Sciatic nerve (tissue), 2 donors: ENCODE measurements around the gene WASHC2A. TPM values are rescaled to one million over a fixed set of nuclear protein-coding genes. Genes with fewer than 3 reads are reported as not detected.
"Not testable (repeated sequence)": the region's sequence is repeated elsewhere in the genome, so short reads cannot be mapped to it uniquely, and the experiment has no call there.

Experiments
- ATAC-seq: fragments of 200-7000 bp; cut with Tn5 transposase; one replicate; pipeline ENCODE4 v1.9.1; 2020; ENCODE audit warnings: mild to moderate bottlenecking, moderate library complexity
- DNase-seq: peaks from one replicate; pipeline ENCODE4 v3.0.0-alpha.2; 2020; ENCODE audit warnings: low spot score
- intact Hi-C: fragments of 100-400 bp; cut with DNase I; formaldehyde crosslinking; loops from one replicate; pipeline ENCODE4 v1.14.2; 2022
- total RNA-seq: library from RNA; stranded (reverse); fragmentation: NEBNext Ultra II Directional; extraction: Animal tissue kit (Norgen Biotek cat#: 25700); gene quantifications from one replicate; pipeline ENCODE4 v1.2.1, GENCODE V29; 2021
- donor health status: DM: no; HTN: no; CAD: no.
- donor health status: DM: no; HTN: no; CAD: no.

Gene WASHC2A, protein sequence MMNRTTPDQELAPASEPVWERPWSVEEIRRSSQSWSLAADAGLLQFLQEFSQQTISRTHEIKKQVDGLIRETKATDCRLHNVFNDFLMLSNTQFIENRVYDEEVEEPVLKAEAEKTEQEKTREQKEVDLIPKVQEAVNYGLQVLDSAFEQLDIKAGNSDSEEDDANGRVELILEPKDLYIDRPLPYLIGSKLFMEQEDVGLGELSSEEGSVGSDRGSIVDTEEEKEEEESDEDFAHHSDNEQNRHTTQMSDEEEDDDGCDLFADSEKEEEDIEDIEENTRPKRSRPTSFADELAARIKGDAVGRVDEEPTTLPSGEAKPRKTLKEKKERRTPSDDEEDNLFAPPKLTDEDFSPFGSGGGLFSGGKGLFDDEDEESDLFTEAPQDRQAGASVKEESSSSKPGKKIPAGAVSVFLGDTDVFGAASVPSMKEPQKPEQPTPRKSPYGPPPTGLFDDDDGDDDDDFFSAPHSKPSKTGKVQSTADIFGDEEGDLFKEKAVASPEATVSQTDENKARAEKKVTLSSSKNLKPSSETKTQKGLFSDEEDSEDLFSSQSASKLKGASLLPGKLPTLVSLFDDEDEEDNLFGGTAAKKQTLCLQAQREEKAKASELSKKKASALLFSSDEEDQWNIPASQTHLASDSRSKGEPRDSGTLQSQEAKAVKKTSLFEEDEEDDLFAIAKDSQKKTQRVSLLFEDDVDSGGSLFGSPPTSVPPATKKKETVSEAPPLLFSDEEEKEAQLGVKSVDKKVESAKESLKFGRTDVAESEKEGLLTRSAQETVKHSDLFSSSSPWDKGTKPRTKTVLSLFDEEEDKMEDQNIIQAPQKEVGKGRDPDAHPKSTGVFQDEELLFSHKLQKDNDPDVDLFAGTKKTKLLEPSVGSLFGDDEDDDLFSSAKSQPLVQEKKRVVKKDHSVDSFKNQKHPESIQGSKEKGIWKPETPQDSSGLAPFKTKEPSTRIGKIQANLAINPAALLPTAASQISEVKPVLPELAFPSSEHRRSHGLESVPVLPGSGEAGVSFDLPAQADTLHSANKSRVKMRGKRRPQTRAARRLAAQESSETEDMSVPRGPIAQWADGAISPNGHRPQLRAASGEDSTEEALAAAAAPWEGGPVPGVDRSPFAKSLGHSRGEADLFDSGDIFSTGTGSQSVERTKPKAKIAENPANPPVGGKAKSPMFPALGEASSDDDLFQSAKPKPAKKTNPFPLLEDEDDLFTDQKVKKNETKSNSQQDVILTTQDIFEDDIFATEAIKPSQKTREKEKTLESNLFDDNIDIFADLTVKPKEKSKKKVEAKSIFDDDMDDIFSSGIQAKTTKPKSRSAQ (N-terminal part only)
- total RNA-seq: 39.9 TPM

DNA sequence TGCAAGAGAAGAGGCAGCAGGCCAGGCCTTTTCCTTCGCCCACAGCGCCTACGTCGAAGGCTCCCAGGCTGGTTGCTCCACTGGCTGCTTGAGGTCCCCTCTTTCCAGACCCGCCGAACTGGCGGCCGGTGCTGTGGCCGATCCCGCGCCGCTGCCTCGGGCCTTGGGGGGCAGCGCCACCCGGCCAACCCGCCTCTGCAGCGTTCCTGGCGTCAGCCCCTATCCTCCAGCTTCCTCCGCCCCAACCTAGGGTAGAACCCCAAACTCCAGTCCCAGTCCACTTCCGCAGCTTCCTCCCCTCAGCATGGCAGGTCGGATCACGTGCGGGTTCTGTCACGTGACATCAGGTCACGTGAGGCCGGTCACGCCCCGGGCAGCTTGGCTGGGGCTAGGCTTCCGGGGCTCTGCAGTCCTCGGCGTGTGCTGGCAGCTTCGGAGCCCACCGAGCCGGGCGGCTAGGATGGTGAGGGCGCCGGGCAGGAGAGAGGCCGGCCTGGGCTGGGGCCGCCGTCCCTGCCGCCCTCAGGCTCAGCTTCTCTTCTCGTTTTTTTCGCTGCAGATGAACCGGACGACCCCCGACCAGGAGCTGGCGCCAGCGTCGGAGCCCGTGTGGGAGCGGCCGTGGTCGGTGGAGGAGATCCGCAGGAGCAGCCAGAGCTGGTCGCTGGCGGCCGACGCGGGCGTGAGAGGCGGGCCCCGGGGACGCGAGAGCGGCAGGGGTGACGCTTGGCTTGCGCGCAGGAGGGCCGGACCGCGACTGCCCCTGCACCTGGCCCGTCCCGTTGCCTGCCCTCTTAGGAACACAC lies at the start of gene WASHC2A:
TSS of gene WASHC2A (plus strand) at position 409 of the 806 bp plus-strand sequence. CDS start at position 461, 52 bp downstream.
- intact Hi-C loops: not testable (repeated sequence)
- ATAC-seq (peak; percentile 99), DNase-seq (peak; percentile 97)

DNA sequence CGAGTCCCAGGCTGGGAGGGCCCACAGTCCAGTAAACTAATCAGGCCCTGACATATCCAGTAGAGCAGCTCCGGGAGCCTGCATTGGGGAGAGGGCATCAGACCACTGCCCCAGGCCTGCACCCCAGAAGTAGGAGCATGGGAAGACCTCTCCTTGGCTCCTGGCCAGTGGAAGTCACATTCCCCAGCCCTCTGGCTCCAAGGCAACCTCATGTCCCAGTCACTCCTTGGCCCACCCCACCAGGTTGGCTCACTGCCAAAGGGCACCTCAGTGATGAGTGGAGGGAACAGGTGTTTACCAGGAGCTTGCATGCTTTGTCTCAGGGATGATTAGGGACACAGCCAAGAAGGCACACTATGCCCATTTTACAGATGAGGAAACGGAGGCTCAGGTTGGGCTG lies 48.5 kb upstream of the WASHC2A start:
- intact Hi-C loops, ATAC-seq, DNase-seq: not testable (repeated sequence)

DNA sequence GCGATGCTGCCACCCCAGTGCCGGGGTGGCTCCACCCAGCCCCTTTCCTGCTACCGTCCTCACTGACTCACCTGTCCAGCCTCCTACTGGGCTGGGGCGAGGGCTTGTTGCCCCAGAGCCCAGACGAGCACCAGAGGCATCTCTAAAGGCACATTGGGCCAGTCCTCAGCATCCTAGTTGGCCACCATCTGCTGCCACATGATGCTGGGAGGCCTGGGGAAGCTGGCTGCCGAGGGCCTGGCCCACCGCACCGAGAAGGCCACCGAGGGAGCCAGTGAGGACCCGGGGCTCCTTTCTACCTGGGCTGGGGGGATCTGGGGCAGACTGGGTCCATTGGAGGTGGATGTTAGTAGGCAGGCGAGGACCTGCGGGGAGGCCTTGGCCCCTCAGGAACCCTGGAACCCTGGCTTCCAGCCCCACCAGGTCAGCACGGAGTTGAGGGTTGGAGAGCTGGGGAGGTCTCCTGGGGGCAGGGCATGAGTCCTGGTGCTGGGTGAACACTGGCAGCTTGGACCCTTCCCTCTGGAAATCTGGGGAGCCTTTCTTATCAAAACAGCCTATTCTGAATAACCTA lies 47.2 kb upstream of the WASHC2A start:
- ATAC-seq, intact Hi-C loops, DNase-seq: not testable (repeated sequence)

DNA sequence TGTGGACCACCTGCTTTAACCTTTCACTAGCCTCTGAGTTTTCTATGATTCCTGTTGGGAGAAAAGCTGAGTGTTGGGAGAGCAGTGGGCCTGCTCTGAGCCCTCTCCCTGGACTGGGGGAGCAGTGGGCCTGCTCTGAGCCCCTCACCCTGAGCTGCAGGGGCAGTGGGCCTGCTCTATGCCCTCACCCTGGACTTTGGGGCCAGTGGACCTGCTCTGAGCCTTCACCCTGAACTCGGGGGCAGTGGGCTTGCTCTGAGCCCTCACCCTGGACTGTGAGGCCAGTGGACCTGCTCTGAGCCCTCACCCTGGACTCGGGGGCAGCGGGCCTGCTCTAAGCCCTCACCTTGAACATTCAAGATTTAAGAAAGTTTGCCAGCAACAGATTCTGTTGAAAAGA lies 46.1 kb upstream of the WASHC2A start:
- intact Hi-C loops: no loop called here
- DNase-seq: no peak

DNA sequence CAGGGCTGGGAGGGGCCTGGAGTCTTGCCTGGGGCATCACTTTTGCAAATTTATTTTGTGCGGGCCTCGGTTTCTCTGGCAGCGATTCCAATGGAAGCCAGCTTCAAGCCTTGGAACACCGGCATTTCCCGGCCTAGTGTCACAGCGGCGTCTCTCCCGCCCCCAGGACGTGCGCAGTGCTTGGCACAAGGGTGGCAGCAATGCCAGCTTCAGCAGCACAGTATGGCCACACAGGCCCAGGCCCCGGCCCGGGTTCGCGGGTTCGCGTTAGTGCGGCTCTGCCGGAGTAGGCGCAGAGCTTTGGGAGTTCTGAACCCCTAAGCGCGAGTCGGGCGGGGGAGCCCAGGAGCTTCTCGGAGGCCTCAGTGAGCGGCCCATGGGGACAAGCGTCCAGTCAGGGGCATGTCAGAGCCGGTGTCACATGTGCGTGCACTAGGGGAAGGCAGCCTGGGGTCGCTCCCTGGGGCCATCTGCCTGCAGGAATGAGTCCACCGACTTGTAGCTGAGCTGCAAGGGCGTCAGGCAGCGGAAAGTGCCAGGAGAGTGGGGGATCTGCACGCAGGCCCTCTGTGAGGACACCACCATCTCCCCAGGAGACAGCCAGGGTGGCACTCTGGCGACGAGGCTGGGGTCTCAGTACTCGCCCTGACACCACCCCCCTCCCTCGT lies 42.9 kb upstream of the WASHC2A start:
- ATAC-seq, DNase-seq, intact Hi-C loops: not testable (repeated sequence)

More for the DNA sequence above, 46.1 kb upstream of the WASHC2A start:
- ATAC-seq: no peak

DNA sequence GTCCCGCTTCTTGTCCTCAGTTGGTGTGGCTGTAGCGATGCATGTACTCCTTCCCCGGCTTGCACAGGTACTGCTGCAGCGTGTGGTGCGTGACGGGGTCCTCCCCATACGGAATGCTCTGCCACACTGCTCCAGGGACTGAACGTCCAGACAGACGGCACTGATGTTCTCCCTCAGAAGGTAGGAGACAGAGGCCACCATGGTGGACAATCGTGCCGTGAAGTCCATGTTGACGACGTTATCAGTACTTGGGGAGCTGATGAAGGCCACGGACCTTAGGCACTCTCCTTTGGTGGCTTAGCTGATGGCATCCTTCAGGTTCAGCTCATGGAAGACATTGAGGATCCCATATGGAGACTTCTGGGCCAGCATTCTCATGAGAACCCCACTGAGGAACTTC lies 42.1 kb upstream of the WASHC2A start:
- intact Hi-C loops: no loop called here
- DNase-seq (no peak), ATAC-seq (no peak)

DNA sequence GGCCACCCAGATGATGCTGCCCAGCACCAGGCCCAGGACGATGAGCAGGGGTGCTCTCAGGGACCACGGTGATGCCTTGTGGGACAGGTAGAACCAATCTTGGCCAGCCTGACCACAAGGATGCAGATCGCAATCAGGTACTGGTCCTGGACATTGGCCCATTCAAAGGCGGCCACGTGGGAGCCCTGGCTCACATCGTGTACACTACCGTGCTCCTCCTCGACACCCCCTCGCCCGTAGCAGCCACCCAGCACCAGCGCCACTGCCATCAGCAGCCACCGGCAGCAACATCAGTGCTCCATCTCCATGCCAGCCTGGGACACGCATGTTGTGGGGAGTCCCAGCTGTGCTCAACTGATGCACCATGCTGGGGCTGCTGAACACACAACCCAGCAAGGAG lies 40.6 kb upstream of the WASHC2A start:
- ATAC-seq (no peak), DNase-seq (no peak)
- intact Hi-C loops: no loop called here

DNA sequence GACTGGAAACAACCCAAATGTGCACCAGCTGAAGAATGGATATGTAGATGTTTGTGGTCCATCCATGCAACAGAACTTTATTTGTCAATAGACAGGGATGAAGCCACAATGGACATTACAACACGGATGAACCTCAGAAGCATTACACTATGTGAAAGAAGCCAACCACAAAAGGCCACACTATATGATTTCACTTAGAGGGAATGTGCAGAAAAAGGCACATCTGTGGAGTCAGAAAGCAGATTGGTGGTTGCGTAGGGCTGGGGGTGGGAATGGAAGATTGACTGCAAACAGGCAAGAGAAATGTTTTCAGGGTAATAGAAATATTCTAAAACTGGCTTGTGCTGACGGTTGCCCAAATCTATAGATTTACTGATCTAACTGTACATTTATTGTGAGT lies 34.3 kb upstream of the WASHC2A start:
- intact Hi-C loops: no loop called here
- DNase-seq: no peak
- ATAC-seq: no peak

DNA sequence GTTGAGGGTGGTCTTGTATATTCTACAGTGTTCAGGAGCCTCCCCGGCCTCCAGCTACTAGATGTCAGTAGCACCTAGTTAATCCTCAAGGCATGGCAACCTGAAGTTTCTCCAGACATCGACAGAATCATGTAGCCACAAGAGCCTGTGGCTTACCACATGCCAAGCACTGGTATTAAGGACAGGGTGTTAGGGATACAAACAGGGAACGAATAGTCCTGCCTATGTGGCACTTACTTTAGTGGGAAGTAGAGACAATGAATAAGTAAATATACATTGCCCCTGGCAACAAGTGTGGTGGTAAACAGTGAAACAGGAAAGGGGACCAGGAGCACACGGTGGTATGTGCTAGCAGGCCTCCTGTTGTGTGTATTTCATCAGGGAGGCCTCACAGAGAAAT lies 32.4 kb upstream of the WASHC2A start:
- ATAC-seq, DNase-seq, intact Hi-C loops: not testable (repeated sequence)

DNA sequence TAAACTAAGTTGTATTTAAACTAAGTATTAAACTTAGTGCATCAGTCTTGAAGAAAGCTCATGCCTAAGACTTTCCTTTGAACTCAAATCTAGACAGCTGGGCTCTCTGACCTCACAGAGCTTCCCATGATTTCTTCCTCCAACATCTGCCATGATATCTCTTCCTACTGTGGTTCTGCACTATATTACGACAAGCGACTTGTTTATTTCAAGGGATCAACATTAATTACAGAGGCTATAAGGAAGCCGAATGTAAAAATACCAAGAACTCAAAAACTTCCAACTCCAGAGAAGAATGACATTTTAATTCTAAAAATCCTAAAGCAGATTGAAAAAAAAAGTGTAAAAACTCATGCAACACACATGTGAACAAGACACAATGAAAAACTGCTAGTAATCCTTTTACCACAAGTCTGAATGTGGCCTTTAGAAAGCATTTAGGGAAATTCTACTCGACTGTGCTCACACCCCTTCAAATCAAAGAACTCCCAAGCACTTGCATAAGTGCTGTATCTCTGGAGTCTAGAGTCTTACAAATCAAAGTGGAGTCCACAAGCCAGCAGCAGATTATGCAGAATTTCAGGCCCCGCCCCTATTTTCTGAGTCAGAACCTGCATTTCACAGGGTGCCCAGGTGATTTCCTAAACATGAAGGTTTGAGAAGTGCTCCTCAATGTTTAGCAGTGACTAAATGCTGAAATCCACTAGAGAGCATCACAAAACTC lies 22.7 kb upstream of the WASHC2A start:
- intact Hi-C loops: no loop called here
- no peak for ATAC-seq

DNA sequence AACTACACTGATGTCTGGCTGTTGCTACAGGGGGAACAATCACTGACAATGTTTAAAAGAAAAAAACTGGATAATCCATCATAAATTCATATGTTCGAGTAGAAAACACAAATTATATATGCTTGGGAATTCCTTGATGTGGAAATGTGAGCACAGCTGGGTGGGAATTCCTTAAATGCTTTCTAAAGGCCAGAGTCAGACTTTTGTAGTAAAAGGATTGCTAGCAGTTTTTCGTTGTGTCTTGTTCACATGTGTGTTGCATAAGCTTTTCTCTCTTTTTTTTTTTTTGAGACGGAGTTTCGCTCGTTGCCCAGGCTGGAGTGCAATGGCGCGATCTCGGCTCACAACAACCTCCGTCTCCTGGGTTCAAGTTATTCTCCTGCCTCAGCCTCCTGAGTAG lies 21.3 kb upstream of the WASHC2A start:
- DNase-seq, intact Hi-C loops, ATAC-seq: not testable (repeated sequence)

More for the DNA sequence above, 22.7 kb upstream of the WASHC2A start:
- DNase-seq: no peak

DNA sequence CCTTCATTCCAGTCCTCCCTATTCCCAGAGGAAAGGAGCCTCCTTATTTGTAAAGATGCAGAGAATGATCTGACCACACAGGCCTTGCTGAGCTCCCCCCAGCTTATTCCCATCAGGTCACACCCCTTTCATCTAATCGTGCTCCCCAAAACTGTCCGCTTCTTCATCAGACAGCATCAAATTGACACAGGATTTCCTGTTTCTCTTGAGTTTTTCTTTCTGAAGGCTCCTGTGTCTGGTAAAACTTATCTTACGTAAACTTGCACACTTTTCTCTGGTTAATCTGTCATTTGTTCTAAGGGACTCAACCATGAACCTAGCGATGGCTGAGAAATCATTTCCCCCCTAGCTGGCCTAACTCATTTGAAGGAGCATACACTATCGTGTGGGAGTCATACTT lies 20.2 kb upstream of the WASHC2A start:
- intact Hi-C loops, ATAC-seq, DNase-seq: not testable (repeated sequence)

DNA sequence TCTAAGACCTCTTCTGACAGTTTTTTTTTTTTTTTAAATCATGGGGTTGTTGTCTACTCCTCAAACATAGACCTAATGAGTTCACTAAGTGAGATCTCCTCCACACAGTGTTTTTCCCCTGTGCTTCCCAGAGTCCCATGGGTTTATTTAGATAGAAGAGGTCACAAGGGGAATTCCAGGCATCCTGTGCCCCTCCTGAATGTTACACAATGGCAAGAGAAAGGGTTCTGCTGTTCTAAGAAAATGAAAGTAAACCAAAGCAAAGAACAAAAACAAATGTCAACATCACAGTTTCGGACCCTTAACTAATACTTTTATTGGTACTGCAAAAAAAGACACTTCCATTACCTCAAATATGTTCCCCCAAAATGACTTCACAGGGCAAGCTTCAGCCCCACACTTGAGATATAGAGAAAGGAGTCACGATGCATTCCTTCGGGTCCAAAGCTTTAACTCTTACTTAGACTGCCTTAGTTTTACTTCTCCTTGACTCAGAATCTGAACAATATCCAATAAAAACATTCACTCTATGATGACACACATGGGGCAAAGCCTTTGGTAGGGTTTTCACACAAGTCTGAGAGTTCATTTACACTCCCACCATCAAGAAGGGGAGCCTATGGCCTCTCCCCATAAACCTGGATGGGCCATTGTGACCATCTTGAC lies 15.6 kb upstream of the WASHC2A start:
- DNase-seq, ATAC-seq, intact Hi-C loops: not testable (repeated sequence)

DNA sequence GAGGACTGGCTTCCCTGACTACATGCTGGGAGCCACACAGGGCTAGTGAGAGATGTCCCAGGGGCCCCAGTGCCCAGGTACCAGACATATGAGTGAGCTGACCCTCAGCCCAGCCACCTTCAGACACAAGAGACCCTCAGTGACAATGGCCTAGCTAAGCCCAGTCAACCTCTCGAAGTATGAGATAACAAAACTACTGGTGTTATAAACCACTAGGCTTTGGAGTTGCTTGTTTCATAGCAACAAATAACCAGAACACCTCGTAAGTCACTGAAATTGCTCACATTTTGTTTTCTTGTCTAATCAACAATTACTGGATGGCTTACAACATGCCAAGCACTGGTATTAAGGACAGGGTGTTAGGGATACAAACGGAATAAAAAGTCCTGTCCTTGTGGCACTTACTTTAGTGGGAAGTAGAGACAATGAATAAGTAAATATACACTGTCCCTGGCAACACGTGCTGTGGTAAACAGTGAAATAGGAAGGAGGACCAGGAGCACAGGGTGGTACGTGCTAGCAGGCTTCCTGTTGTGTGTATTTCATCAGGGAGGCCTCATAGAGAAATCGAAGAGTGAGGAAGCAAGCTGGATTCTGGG lies 14.9 kb upstream of the WASHC2A start:
- intact Hi-C loops, DNase-seq: not testable (repeated sequence)
- peak; percentile 15 for ATAC-seq

DNA sequence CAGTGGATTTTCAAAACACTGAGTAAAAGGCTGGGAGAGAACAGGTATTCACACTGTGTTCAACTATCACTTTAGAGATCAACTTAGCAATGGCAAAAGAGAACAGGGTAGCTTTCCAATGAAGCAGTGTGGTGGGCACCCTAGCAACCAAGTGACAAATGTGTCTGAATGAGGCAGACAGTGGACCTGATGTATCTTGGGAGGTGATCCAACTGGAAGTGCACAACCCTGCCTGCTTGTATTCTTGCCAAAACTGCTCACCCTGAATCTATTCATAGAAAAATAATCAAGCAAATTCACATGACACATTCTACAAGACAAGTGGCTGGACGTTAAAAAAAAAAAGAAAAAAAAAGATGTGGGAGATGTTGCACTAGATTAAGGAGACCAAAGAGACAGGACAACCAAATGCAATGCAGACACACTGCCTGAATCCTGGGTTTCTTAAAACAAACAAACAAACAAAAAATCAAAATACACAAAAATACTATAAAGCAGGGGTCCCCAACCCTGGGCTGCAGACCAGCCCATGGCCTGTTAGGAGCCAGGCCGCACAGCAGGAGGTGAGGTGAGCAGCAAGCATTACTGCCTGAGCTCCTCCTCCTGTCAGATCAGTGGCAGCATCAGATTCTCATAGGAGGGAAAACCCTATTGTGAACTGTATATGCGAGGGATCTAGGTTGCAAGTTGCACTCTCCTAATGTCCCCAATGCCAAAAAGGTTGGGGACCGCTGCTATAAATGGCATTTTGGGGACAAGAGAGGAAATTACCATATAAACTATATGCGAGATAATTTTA lies 12.1 kb upstream of the WASHC2A start:
- DNase-seq, ATAC-seq, intact Hi-C loops: not testable (repeated sequence)
